Inferior parietal cortex (tissue), 1 donor: ENCODE results near the gene SYT8.

Source experiments
- DNase-seq: peaks from one replicate; pipeline ENCODE4 v3.0.0-alpha.2; 2016; ENCODE audit errors: extremely low spot score

Gene SYT8

DNA sequence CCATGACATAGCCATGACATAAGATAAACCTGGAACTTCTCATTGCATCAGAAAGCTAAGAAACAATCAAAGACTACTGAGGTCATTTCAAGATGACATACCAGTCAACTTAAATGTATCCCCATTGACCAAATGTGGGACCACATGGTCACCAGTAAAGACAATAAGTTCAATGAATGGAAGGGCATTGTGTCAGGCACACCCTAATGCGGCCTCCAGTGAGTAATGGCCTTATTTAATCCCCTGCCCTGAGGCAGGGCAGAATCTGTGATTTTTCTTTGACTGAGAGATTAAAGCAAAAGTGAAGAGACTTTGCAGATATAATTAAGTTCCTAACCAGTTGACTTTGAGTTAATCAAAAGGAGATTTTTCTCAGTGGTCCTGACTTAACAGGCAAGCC lies 17.3 kb upstream of the SYT8 start:
- no peak for DNase-seq

DNA sequence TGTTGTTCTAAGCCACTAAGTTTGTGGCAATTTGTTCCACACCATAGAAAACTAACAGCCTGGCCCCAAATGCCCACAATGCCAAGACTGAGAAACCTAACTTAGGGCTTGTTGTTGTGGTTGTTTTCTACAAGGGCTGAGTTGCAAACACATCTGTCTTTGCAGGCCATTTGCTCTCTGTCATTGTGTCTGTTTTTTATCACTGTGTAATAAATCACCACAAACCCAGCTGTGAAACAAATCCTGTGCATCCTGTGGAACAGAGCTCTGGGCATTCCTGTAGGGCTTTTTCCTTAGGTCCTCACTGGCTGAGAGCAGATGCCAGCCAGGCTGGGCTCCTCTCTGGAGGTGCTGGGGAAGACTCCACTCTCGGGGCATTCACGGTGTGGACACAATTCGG lies 15.7 kb upstream of the SYT8 start:
- DNase-seq, result no peak

DNA sequence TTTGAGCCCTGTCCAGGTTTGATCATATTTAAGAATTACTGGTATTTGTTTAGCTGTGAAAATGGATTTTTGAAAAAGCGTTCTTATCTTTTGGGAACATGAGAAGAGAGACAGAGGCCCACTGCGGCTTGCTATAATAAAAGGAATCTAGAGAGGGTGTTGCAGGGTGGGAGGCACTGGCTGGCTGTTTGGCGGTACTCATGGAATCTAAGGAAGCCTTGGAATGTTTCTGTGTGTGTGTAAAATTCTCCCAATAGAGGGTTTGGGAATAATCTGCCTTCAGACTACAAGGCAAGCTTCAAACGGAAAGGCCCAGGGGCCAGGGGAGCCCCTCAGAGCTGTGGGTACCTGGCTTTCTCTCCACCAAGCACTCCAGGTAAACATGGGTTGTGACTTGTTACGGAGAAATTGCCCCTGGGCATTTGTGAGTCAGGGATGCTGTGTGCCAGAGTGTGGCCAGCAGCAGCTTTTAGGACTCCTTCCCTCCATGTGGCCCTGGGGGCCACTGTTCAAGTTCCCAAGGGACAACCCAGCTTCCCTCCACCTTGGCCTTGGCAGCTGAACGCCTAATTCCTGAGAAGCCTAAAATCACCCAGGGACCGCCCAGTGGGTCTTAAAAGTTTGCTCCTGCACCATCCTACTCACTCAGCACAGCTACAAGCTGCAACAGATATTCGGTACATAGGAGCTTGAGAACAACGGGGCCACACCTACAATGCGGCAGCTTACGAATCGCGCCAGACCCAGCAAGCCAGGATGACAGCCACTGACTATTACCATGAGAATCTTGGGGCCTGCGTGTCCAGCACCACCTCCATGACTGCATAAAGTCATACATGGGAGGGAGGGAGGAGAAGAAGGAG lies 14.1 kb upstream of the SYT8 start:
- no peak for DNase-seq

DNA sequence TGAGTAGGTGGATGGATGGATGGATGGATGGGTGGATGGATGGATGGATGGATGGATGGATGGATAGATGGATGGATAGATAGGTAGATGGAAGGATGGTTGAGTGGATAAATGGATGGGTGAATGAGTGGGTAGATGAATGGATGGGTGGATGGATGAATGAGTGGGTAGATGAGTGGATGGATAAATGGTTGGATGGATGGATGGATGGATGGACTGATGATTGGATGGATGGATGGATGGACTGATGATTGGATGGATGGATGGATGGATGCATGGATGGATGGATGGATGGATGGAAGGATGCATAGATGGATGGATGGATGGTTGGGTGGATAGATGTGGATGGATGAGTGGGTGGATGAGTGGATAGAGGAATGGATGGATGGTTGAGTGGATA lies 13.2 kb upstream of the SYT8 start:
- DNase-seq, result no peak

DNA sequence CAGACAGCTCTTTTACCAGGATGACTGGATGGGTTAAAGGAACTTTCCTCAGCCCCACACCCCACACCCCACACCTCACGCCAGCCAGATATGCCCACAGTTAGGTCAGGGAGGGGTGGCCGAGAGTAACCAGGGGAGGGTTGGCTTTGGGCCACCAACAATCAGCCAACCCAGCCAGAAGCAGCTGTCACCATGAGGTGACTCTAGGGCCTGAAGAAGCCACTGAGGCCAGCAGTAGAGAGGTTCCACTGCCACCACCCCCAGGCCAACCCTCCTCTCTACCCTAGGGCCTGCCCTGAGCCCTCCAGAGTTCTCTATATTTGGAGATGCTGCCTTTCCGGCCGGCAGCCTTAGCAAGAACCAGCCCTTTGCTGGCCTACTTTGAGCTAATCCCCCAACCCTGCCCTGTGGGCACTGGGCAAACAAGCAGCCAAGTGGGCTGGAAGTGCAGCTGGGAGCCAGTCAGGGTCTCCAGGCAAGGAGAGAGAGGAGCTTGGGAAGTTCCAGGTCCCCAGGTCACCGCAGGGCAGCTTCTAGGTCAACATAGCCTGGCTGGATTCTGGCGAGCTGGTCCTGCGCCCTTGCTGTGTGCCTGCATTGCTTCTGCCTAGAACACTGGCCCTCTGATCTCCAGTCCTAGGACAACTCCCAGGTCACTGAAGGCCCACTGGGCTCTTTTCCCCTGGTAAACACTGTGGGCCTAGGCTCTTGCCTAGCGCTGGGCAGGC lies 12.0 kb upstream of the SYT8 start:
- no peak for DNase-seq

DNA sequence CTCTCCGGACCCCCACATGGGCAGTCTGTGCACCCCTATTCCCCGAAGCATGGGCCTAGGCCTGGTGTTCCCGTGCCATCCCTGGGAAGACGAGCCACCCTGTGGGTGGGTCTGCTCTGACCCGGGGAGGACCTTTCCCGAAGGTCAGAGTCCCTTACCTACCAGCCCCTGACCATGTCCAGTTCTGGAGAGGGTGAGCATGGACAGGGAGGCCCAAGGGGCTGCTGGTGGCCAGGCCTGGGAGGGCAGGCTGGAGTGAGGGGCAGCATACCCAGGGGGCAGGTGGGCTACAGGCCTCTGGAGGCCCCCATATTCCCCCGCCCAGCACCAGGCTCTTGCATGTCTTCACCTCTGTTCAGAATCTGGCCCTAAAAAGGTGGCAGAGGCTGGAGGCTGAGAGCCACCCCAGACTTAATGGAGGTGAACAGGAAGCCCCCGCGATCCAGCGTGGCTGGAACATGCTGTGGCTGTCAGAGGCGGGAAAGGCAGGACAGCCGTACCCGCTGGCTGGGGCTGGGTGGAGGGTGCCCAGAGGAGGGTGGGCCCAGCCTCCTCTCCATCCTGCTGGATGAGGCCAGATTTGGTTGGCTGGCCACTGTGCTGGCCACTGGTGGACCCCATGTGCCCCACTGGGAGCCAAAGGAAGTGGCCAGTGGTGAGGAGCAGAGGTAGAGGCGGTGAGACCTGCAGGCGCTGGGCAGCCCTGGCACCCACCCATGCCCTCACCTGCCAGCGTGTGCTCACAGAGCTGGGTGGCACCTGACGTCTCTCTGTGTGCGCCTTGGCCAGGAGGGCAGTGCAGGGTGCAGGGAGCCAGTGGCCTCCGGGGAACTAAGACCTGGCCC lies 11.2 kb upstream of the SYT8 start:
- no peak for DNase-seq

DNA sequence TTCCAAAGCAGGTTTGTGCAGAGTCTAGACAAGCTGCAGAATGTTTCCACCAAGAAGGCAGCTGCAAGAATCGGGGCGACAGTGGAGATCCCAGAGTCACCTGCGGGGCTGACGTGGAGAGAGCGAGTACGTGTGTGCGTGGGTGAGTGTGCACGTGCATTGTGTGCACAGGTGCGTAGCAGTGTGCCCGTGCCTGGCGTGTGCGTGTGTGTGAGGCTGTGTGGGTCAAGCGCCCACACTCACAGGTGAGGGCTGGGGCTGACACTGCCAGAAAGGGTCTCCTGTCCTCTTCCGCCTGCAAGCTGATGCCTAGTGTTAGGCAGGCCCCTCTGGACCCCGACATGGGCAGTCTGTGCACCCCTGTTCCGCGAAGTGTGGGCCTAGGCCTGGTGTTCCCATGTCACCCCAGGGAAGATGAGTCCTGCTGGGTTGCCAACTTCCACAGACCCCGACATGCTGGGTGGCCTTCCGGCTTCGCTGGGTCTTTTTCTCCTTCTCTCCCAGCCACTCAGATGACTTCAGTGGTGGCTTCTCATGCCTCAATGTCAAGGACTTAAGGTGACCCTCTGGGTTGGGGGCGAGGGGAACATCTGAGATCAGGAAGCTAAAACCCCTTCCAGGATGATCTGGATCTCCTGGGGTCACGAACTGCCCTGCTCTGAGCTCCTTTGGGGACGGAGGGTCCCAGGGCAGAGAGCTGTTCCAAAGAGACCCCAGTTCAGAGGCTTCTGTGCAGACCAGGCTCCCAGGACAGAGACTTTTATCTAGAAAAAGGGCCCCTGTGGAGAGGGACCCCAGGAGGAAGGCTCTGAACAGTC lies 10.4 kb upstream of the SYT8 start:
- DNase-seq, result no peak

DNA sequence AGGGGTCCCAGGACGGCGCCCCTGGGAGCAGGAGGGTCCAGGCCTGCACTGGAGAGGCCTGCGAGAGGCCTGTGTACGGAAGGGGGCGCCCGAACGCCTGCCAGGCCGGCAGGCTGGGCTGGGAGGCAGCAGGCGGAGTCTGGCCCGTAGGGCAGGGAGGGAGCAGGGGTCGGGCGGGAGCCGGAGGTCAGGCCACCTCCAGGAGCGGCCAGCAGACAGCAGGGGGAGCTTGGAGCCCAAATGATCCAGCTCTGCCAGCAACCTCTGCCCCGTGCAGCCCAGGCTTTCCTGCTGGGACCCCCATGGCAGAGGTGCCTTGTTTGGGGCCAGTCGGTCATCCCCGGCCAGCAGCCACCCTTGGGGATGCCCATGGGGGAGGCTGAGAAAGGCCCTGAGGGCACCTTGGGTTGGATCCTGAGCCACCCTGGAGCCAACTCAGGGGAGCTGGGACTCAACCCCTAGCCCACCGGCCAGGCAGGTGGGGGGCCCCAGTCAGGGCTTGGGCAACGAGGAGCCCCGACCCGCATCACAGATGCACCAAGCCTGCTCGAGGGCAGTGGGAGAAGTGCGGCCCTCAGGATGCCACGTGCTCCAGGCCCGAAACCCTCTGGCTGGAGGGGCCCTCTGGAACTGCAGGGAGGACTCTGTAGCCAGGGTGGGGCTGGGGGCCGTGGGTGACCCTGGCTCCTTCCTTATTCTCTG lies 9.6 kb upstream of the SYT8 start:
- DNase-seq, result no peak

DNA sequence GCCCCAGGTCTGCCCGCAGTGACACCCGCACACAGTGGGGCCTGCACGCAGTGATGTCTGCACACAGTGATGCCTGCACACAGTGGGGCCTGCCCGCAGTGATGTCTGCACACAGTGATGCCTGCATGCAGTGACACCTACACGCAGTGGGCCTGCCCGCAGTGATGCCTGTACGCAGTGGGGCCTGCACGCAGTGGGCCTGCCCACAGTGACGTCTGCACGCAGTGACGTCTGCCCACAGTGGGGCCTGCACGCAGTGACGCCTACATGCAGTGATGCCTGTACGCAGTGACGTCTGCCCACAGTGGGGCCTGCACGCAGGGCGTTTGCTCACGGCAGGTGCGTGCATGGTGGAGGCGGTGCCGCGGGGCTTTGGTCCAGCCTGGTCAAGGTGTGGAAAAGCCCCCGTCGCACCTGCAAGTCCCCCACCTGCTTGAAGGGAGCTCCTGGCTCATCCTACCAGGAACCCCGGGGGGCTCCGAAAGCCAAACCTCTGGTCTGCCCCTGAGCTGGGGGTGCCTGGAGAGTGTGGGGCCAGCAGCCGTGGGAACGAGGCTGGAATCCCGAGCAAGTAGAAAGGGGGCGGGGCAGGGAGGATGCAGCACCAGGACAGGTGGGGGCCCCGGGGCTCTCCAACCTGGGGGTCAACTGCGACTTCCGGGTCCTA lies 8.9 kb upstream of the SYT8 start:
- DNase-seq, result no peak

DNA sequence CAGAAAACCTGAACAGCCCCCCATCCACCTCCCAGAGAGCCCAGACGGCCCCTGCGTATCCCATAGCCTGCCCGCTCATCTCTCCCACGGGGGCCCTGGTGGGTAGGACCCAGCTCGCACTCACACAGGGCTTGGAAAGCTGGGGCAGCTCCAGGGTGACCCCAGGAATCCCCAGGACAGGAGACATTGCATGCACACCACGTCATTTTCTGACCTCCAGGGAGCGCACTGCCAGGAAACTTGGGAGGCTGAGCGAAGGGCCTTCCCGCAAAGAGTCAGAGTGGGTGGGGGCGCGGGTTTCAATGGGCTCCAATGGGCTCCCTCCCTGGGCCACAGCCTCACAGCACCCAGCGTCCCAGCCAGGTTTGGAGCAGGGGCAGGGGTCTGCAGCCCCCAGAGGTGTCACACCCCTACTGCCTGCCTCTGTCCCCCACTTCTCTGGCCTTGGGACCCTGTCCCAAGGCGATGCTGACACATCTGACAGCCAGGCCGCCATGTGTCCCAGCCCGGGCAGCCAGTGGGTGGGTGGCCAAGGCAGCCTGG lies 8.2 kb upstream of the SYT8 start:
- DNase-seq, result no peak

DNA sequence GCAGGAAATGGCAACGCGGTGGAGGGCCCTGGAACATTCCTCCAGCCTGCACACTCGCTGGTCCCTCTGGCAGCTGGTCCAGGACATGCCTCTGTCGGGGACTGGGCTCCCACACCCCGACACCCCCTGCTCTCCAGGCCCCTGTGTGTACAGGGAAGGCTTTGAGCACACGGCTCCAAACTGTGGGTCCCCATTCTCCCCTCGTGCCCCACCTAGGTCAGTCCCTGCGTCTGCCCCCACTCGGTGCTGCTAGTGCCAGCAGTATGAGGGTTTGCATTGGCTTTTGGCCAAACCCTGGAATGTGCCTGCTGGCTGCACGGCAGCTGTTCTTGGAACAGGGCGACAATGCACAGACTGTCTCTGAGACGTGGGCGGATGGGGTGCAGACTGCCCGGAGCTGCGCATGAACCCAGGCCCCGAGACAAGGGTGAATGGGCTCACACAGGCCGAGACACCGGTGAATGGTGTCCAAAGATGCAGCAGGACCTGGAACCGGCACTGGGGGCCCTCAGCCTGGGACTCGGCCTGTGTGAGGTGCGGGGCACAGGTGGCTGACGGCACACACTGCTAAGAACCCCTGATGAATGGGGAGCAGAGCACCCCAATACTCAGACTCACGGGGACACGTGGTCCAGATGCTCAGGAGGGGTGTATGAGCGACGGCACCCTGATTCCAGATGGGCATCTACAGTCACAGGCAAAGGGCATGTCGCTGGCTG lies 7.5 kb upstream of the SYT8 start:
- peak; percentile 69 for DNase-seq

DNA sequence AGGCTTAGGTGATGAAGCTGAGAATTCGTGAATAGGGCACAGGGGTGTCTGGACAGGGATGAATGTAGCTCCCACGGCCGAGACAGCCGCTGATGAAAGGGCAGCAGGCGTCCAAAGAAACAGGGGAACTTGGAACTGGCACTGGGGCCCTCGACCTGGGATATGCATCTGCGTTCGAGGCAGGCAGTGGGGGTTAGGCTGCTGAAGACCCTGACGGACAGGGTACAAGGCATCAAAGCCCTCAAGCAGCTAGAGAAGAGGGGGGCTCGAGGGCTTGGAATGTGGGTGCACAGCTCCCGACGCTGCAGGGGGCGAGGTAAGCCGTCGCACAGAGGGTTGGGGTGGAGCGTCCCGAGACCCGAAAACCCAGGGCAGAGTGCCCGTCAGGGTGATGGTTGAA lies 6.9 kb upstream of the SYT8 start:
- DNase-seq, result no peak

DNA sequence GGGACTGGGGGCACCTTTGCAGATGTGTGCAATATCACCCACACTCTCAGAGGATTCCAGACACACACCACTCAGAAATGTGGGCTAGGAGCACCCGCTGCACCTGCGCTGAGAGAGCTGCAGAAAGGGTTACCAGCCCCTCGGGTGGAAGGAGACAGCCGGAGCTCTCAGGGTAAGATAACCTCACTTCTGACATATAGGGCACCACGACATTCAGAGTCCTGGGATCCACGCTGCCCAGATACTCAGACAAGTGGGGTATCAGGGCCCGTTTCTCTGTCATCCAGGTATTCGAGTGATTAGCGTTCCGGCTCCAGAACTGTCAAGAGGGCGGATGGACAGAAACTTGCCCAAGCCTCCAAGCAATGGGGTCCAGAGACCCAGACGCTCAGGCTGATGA lies 6.2 kb upstream of the SYT8 start:
- no peak for DNase-seq

DNA sequence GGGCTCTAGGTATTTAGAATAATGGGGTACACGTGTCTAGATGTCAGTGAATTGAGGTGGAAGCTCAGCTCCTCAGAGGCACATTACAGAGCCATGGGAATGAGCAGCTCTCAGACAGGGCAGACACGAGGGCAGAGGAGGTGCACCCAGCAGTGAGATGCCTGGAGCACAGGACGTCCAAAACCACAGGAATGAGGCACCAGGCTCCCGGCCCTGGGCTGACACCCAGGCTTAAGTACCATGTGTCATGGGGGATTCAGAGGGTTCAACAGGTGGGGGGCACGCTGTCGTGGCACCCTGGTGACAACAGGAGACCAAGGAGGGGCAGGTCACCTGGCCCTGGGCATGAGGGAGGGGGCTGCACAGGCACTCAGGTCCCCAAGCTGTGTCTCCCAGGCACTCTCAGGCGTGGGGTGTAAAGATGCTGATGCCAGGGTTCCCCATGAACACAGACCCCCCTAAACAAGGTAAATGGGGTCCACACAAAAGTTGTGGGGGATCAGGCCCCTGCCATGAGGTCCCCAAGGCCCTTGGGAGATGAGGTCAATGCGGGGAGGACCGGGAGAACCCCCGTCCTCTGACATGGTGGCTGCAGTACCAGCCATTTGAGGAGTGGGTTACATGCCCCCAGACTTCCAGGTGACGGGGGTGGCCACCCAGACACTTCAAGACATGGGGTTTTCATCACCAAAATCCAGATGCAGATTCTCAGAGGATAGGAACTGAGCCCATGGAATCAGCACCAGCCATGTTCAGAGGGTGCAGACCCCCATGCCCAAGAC lies 5.6 kb upstream of the SYT8 start:
- DNase-seq, result no peak

DNA sequence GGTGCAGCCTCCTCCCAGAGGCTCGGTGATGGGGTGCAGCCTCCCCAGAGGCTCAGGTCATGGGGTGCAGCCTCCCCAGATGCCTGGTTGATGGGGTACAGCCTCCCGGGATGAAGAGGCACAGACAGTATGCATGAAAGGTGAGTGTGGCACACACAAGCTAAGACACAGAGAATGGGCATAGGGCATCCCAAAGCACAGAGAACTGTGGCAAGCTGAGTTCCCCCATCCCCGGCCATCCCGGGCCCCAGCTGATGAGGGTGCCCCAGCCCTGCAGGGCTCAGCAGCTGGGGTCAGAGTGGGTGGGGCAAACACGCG lies 4.8 kb upstream of the SYT8 start:
- DNase-seq, result no peak

DNA sequence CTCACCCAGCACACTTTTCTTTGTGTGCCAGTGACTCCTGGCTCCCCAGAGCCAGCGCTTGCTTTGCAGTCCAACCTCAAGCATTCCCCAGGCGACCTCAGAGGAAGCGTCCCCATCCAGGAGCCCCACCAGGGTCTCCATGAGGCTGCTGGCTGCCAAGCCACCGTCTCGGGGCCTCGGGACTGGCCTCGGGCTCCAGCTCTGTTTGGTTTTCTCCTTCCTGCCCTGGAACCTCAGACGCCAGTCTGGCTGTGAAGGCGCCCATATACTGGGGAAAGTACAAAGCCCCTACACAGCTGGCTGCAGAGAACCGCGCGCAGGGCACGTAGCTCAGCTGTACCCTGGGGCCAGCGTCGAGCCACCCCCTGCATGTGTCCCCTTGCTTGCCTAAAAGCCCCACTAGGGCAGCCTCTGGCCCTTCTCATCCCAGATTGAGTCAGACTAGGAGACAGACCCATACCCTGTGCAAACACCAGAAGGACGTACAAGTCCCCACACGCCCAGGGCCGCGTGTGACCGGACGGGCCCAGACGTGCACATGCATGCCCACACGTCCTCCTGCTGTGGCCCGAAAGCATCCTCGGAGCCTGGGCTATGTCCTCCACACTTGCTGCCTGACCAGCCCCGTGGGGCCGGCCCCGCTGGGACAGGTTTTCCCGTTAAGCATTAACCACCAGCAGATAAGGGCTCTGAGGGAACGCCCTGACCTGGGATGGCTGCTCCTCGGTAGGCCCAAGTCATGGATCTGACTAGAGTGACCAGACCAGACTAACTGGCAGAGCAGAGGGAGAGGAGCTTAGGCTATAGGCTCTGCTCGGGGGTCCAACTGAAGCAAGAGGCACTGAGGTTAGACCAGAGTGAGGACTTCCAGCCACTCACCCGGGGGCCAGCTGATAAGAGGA lies 4.2 kb upstream of the SYT8 start:
- DNase-seq, result no peak

DNA sequence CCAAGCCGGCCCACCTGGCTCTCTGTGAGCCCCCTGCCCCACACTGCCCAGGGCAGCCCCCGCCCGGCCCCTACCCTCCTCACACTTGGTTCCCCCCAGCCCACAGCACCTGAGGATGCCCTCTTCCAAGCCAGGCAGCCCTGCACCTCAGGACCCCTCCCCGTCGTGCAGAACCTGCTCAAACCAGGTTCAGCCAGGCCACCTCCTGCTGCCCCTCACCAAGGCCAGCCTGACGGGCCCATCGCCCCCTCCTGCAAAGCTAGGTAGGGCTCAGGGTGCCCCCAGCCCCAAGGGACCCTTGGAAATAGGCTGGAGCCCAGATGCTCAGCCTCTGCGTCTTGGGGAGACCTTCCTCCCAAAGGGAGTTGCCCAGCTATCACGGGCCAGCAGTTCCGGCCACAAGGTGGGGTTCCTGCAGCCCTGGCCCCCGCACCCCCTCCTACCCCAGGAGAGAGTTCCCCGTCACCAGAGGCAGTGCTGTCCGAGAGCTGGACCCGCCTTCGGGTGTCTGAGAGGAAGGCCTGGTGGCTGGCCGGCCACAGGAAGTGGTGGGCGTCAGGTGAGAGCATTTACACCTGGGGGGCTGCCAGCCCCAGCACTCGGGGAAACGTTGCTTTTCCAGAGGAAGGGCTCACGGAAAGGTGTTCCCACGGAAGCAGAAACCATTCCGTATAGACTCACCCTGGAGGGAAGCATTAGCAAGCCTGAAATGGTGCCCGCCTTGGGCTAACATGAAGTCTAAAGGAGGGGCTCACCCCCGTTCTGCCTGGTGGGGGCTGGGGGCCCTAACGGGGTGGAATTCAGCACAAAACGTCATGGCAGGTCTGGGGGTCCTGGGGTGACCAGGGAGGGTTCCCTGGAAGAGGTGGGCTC lies 3.2 kb upstream of the SYT8 start:
- DNase-seq, result no peak
